Measurements from ENCODE around the gene ADPRH.
"Not testable (repeated sequence)": the region's sequence is repeated elsewhere in the genome, so short reads cannot be mapped to it uniquely, and the experiment has no call there.

Gene ADPRH

DNA sequence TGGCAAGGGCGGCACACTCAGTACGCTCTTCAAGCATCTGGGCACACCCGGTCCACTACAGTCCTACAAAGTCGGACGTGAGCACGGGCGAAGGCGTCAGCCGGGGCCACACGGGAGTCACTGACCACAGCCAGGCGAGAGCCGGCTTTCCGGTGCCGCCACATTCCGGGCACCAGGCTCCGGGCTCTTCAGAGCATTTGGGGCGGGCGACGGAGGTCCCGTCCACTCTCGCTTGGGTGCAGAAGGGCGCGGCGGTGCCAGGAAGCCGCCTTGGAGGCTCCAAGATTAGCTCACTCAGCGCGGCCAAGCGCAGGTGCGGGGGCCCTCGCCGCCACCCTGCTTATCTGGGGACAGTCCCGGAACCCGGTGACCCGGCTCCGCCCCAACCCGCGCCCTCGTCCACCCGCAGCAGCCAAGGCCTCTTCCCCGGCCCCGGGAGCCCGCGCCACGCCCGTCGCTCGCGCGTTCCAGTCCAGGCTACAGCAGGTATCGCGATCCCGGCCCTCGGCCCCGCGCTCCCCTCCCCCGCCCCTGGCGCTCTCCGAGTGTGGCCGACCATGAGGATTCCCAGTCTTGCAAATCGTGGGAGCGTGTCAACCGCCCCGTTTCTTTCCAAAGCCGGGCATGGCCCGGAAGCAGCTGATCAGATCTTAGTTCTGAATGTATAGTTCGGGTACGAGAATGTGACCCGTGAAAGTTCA, at the start of gene ADPRH:
Gene ADPRH (plus strand): TSS at position 127 of the 701 bp plus-strand sequence. CDS start 2,678 bp downstream, outside the sequence.
- no peak for DNase-seq

DNA sequence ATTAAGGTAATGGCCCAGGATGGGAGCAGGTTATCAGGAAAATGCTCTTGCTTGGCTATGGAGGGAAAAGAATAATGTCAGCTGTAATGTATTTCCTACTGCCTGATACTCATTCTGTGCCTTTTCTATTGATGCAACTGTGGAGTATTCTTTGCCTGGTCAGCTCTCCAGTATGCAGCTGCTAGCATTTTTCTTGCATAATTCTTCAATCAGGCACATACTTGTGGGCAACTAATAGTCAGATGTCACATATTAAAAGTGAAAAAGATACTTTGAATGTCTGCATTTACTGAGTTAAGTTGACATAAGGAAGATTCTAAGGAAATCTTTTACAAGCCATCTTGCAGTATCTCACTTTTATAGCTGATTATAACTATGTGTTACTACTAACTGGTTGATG, 49.4 kb upstream of the ADPRH start:
- DNase-seq: no peak

GRCh38 chr3:119530456-119530855, 48.8 kb upstream of the ADPRH start:
- DNase-seq: no peak

DNA sequence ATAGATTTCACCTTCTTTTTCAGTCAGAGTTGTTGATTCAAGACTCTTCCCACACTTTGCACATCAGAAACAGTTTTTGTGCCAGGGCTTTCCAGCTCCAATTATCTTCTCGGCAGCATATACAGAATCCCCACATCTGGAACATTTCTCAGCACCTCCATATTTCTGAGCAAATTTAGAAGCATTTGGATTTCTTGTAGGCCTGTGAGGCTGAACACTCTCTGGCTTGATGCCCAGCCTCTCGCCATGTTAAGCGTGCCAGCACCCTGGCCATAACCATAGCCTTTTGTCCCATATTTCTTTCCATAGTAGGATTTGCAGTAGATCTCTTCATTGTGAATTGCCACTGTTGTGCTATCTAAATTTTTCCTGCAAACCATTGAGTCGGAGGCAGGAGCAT, 48.1 kb upstream of the ADPRH start:
- DNase-seq: no peak

- no peak for DNase-seq
These were observed 45.0 kb upstream of the ADPRH start for GRCh38 chr3:119534296-119534695.

DNA sequence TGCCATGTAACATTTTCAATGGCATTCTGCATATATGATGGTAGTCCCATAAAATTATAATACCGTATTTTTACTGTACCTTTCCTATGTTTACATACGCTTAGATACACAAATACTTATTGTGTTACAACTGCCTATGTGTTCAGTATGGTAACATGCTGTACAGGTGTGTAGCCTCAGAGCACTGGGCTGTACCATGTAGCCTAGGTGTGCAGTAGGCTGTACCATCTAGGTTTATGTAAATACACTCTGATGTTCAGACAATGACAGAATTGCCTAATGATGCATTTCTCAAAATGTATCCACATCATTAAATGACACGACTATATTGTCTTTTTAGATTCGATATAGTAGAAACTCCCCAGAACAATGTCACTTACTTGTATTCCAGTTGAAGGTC, 42.5 kb upstream of the ADPRH start:
- DNase-seq: no peak

- no peak for DNase-seq
These were observed 40.5 kb upstream of the ADPRH start for GRCh38 chr3:119538772-119539171.

DNA sequence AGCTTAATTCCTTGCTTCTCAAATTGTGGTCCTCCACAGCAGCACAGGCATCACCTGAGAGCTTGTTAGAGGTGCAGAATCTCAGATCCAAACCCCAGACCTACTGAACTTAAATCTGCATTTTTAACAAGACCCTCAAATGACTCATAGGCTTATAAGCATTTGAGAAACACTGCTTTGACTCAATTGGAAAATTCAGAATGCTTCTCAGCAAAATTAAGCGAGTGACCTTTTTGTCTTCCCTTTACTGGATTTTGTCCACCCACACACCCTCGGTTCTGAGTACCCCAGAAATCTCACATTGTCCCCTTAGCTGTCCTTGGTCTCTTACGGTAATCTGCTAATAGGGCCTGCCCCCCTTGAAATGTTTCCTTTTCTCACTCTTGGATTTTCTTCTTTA, 37.7 kb upstream of the ADPRH start:
- no peak for DNase-seq

GRCh38 chr3:119542168-119542767, 37.0 kb upstream of the ADPRH start:
- DNase-seq: no peak

DNA sequence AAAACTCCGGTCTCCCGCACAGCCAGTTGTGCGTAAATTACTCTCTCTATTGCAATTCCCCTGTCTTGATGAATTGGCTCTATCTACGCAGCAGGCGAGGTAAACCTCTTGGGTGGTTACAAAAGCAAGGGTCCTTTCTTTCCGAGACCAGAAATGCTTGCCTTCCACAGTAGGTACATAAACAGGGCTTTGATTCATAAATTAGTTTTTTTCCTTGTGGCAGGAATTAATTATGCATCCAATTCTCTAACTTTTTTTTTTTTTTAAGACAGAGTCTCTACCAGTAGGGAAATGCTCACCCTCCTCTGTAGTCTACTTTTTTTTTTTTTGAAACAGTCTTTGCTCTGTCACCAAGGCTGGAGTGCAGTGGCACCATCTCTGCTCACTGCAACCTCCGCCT, 36.1 kb upstream of the ADPRH start:
- no peak for DNase-seq

DNA sequence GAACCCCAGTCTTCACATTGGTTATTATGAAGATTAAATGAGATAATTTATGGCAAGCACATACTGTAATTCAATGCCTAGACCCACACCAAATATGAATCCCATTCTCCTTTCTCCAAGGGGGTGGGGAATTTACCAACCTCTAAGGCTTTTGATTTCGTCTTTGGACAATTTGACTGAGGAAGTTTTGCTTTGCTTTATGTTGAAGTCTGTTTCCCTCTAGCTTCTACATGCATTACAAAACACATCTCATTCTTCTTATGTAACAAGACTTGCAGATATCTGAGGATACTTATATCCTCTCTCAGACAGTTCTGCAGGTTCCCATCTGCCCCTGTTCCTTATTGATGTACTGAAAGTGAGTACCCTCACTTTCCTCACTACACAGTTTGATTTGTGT, 32.1 kb upstream of the ADPRH start:
- DNase-seq: no peak

DNA sequence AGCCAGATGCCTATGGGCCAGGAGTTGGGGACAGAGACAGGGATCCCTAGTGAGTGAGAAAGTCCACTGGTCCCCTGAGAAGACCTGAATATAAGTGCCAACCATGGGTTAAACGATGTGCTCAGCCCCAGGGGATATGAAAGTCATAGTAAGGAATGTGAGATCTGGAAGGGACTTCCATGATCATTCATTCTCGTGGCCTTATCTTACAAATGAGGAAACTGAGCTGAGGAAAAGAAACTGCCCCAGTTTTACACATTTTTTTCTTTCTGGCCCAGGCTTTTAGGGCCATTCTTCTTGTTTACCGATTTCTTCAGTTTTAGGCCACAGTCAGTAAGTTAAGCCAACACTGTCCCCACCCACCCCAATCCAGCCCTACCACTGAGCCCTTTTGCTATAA, 31.0 kb upstream of the ADPRH start:
- no peak for DNase-seq

DNA sequence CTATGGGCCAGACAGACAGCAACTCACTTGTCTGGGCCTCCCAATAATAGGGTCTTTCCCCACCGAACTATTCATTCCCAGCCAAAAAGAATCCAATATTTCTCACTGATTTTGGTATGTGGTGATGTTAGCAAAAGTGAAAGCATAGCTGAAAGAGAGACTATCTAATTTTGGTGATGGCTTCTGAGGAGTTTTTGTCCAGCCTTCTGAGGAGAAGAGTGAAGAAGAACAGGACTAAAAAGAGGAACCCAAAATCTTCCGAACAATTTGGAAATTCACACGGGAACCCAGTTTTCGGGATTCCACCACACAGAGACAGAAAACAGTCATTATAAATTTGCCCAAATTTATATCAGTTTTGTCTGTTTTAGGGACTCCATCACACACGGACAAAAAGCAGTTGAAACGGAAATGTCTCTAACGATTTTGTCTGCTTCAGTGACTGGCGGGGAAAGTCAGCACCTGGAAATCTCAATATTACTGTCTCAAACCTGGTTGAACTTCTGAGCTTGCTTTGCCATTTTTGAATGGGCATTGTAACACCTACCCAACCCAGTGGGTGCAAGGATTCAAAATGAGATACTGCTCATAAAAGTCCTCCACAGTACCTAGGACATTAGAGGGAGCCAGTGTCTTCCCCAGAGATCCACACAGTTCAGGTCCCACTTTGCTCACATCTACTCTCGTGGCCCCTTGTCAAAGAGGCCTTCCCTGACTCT, 28.9 kb upstream of the ADPRH start:
- no peak for DNase-seq

DNA sequence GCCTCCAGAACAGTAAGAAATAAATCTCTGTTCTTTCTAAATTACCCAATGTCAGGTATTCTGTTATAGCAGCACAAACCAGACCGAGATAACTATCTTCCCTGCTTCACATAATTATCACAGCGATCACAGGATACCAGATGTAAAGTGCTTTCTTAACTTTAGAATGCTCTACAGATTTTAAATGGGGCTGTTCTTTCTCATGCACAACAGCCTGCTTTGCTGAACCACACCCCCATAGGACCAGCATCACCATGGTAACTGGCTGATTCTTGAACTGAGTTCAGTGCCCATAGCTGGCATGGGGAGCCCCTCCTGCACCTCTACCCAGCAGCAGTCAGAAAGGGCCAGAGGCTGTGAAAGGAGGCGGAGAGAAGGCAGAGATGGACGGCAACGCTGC, 27.7 kb upstream of the ADPRH start:
- DNase-seq: no peak

DNA sequence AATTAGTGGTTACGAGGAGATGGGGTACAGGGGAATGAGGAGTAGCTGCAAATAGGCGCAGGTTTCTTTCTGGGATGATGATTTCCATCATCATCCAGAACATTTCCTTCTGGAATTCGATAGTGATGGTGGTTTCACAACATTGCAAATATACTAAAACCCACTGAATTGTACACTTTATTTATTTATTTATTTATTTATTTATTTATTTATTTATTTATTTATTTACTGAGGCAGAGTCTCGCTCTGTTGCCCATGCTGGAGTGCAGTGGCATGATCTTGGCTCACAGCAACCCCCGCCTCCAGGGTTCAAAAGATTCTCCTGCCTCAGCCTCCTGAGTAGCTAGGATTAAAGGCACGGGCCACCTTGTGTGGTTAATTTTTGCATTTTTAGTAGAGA, 26.4 kb upstream of the ADPRH start:
- DNase-seq: not testable (repeated sequence)

GRCh38 chr3:119553823-119554415, 25.4 kb upstream of the ADPRH start:
- no peak for DNase-seq

DNA sequence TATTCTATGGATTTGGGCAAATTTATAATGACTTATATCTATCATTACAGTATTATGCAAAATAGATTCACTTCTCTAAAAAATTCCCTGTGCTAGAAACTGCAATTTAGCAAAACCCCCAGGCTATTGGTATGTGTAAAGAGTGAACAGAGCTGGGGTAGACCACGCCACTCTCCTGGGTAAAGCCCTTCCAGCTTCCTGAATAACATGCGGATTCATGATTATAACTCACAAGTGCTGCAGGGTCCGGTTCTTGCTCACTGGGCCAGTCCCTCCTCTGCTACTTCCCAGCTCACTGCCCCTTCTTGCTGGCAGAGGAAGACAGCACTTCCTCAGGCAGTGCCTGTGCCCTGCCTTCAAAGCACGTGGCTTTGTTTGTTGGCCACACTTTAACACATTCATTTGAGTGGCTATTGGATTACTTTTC, 24.0 kb upstream of the ADPRH start:
- DNase-seq: no peak

DNA sequence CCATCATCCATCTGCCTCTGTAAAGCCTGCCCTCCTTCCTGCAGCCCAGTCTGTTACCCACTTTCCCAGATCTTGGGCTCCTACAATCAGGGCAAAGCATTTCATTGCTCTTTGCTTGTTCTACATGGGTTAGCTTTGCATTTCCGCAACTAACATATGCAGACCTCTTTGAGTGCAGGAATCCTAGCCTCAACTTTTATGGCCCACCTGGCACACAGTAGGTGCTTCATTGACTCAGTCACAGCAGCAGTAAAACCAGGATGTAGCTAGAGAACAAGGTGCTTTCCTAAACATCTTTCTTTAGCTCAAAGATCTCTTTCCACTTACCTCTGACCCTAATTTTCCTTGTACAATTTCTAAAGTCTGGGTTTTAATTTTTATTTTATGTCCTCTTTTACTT, 23.4 kb upstream of the ADPRH start:
- no peak for DNase-seq

DNA sequence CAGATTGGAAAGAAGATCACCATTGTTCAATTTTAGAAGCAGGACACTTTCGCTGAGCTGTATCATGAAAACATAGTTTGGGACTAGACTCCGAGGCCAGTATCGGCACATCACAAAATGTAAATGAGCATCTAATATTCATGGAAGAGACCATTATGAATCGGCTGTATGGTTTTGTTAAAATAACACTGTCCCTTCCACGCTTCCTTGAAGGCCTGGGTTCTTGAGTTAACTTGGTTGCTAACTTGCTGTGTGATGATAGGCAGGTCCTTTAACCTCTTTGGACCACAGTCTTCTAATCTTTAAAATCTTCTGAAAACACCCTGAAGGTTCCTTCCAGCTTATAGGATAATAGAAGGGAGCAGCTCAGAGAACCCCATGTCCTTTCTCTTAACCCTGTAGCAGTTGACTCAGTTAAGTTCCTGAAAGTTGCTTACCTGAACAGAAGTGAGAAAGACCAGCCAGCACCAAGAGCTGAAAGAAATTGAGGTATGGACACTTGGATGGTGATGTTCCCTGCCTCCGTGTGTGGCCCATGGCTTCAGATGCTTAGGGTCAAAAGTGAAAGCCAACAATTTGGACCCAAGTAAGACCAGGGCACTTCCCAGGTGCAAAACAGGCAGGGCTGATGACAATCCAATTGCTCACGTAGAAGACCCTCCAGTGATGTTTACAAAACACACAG, 22.0 kb upstream of the ADPRH start:
- no peak for DNase-seq

GRCh38 chr3:119557877-119558269, 21.4 kb upstream of the ADPRH start:
- DNase-seq: no peak

- no peak for DNase-seq
These were observed 20.5 kb upstream of the ADPRH start for GRCh38 chr3:119558626-119559317.

- DNase-seq: no peak
These were observed 19.8 kb upstream of the ADPRH start, which contains the start of gene CD80 for GRCh38 chr3:119559441-119559963. Gene CD80, minus strand, starts transcription at chr3:119559614. Its CDS starts 1,886 bp downstream, at chr3:119557728.

Data from DMS79 (cell line).